ENCODE measurements around the gene TSFM. TPM values are rescaled to one million over a fixed set of nuclear protein-coding genes. Genes with fewer than 3 reads are reported as not detected.

The TSFM gene
- total and polyA plus RNA-seq, 2 of the 13 experiments (the other 11 are each of a cell fraction or from before 2014, with no cell fraction given): 29.8 to 68.3 TPM

GRCh38 chr12:57771873-57772428 lies 10.6 kb upstream of the TSFM start, which contains the start of gene METTL1 (continued):
- TF ChIP-seq SNRNP70 (IDR thresholded peaks at IDR 0.05; ENCODE audit: low read depth, low read length): no peak
- no peak for TF ChIP-seq ZNF660 (CRISPR knock-in tag; IDR thresholded peaks at IDR 0.05; ENCODE audit: borderline replicate concordance, low read depth)
- TF ChIP-seq KDM2A (CRISPR knock-in tag; IDR thresholded peaks at IDR 0.05; ENCODE audit: borderline replicate concordance, low read depth): peak; percentile 78; the same call in 1 of the 2 replicates
- peak; percentile 65; the same call in 1 of the 2 replicates for TF ChIP-seq HMGXB3 (CRISPR knock-in tag; IDR thresholded peaks at IDR 0.05; ENCODE audit: borderline replicate concordance)
- TF ChIP-seq ZNF792 (CRISPR knock-in tag; IDR thresholded peaks at IDR 0.05): peak; percentile 60; the same call in 1 of the 2 replicates
- no peak for TF ChIP-seq HNRNPH1 (optimal IDR thresholded peaks at IDR 0.05; ENCODE audit: low read depth, low read length)
- TF ChIP-seq NFAT5 (CRISPR knock-in tag; IDR thresholded peaks at IDR 0.05): no peak; the same call in 1 of the 2 replicates
- TF ChIP-seq MEF2D (CRISPR knock-in tag; IDR thresholded peaks at IDR 0.05): peak; percentile 58
- no peak for TF ChIP-seq PLRG1 (conservative IDR thresholded peaks at IDR 0.05)
- TF ChIP-seq HOXA7 (CRISPR knock-in tag; IDR thresholded peaks at IDR 0.05): no peak
- no peak for TF ChIP-seq ZBTB10 (CRISPR knock-in tag; IDR thresholded peaks at IDR 0.05; ENCODE audit: borderline replicate concordance)
- peak; percentile 93 for TF ChIP-seq POLR2G (IDR thresholded peaks at IDR 0.05; ENCODE audit: low read depth, low read length)
